NCI-H128 (cell line): ENCODE data around the gene ICE1.
"Not testable (repeated sequence)": the region's sequence is repeated elsewhere in the genome, so short reads cannot be mapped to it uniquely, and the experiment has no call there.

Experiments used
- DNase-seq: peaks from one replicate; lab custom pipeline; 2025; ENCODE audit not compliant: unreplicated experiment; lab: John Stamatoyannopoulos, UW

Gene ICE1

DNA sequence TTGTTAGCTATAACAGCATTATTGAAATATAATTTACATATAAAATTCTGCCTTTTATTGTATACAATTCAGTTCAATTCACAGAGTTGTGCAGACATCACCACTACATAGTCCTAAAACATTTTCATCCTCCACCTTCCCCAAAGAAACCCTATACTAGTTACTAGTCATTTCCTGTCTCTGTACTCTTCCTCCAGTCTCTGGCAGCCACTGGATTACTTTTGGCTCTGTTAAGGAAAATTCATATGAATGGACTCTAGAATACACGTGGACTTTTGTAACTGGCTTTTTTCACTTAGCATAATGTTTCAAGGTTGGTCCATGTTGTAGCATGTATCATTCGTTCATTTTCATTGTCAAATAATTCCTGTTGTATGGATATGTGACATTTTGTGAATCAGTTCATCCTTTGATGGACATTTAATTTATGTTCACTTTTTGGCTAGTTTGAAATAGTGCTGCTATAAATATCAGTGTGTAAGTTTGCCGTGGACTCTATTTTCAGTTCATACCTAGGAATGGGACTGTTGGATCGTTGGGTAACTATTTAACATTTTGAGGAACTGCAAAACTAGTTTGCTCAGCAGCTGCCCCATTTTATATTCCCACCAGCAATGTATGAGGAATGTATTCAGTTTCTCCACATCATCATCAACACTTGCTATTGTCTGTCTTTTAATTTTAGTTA, 9.7 kb downstream of the ICE1 start:
- no peak for DNase-seq

DNA sequence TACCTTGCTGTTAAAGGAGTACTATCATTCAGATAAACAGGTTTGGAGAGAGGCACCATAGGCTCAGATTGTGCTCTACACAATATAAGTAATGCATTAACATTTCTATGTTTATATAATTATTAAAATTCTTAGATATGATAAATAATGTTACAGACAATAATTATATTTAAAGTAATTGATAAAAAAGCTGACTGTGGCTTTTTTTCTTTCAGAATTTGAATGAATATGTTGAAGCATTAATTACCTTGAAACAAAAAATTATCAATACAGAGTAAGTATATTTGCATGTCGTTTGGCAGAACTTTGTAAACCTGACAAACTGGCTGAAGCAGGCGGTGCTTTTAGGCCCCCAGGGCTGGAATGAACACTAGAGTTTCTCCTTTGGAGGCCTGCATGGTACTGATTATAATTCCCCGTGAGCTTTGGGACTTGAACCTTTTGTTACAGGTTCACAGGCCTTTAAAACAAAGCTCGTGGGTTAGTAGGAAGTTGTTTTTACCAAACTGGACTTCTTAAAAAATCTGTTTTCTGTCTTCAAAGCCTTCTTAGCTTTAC, 13.8 kb downstream of the ICE1 start:
- DNase-seq, result no peak

DNA sequence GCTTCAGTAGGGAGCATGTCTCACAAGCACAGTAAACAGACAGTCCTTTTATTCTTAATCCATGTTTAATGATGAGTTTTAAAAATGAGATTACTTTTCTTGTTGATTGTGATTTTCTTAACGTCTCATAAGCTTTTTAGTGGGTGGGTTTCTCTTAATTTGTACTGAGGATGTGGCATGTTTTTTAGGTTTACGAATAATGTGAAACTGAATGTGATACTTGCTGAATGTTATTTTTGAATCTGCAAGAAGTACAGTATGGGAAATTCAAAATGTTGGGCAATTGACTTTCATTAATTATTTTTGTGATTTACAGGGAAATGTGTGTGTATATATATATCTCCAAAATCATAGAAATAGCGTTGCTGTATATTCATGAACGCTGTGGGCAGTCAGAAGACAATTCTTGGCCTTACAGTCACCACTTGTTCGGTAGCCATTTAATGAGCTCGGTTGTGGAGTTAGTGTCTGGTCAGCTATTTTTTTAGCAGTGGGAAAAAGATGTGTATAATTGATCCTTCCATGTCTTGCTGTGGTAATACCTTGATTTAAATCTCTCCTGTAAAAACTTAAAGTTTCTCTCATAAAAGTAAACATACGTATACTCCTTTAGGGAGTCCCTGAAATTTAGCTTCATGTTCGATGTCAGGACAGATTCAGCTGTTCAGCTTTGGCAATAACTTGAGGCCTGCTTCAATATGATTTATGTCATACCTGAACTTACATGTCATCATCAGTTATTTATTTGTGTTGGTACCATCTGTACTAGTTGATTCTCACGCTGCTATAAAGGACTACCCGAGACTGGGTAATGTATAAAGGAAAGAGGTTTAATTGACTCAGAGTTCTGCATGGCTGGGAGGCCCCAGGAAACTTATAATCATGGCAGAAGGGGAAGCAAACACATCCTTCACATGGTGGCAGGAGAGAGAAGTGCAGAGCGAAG, 15.0 kb downstream of the ICE1 start:
- no peak for DNase-seq

DNA sequence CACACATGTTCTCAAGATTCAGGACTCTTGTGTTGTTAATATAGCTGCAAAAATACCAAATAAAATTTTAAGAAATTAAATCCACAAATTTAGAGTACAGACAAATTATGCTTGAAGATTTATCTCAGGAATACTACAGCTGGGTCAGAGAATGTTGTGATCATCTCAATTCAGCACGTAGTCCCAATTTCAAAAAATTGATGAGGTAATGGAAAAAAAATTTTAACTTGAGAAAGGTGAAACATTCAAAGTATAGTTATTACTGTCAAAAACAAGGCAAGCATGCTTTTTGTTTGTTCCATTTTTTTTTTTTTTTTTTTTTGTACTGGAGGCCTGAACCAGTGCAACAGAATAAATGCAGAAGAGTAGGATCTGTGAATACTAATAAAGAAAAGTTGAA, 29.4 kb downstream of the ICE1 start:
- DNase-seq, result no peak

DNA sequence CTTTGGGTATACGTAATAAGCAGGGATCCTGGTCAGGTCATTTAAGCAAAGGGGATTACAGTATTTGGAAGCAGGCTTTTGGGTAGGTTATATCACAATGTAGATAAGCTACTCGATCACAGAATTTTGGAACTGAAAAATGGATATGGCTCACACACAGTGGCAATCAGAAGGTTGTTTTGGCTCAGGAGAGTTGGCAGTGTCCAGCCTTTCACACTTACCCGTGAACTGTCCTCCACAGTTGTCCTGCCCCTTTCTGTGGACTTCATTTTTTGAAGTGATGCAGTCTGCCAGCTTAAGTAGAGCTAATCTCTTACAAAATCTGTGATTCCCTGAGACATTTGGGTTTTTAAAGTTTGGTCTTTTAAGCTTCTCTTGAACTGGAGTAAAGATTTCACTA, 30.7 kb downstream of the ICE1 start:
- no peak for DNase-seq

DNA sequence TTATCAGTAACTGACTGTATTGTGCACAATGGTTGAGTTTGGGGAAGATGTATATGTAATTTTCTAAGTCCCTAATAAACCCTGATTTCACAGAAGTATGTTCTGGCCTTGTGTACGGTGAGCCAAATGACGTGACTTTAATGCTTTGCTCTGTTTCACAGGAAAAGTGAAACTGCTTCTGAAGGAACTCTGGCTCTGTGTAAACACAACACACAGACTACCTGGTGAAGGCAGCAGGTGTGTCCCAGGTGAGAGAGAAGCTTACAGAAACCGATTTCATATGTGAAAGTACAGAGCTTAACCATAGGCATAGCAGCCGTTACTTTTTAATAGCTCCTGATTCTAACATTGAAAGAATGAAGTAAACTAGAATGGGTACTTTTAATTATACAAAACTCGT, 31.9 kb downstream of the ICE1 start:
- no peak for DNase-seq

DNA sequence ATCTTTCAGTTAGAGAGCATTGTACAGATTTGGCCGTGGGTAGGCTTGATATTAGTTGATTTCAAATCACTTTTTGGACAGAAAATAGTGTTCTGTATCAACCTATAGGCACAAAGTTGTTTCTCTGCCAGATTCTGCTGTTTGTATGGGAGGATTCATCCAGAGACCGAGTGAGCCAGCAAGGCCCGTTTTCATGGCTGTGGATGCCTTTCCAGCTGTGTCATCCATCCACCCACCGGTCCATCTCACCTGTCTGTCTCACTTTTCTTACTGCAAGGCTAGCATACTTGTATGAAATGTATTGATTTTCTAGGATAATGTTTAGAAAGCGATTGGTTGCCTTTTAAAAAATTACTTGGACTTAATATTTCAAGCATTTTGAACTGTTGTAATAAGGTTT, 34.4 kb downstream of the ICE1 start:
- DNase-seq, result no peak

DNA sequence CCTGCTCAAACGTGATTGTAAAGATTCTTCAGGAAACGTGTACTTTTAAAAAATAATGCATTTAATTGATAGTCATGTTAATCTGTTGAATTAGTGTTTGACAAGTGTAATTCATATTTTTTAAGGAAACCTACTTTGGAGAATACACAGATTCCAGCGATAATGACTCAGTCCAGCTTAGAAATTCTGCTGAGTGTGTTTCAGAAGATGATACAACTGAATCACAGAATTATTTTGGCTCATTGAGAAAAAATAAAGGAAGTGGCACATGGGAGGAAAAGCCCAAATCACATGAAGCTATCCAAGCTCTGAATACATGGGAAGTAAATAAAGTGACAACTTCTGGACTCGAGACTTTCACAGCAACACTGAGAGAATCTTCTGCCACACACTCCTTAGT, 37.8 kb downstream of the ICE1 start:
- DNase-seq, result no peak

DNA sequence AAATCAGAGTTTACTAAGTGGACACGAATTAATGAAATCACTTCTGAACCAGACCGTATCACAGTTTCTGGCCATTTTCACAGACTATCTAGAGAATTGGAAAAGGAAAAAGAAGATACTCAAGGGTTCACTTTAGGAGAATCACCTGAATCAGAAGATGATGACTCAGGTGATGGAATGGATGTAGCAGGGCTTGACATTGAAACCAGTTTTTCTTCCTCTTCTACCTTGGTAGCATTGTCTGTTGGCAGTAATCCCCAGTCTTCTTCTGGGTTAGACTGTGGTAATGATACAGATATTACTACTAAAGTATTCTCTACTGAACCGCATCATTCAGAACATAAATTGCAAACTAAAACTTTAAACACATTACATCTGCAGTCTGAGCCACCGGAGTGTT, 38.5 kb downstream of the ICE1 start:
- no peak for DNase-seq

DNA sequence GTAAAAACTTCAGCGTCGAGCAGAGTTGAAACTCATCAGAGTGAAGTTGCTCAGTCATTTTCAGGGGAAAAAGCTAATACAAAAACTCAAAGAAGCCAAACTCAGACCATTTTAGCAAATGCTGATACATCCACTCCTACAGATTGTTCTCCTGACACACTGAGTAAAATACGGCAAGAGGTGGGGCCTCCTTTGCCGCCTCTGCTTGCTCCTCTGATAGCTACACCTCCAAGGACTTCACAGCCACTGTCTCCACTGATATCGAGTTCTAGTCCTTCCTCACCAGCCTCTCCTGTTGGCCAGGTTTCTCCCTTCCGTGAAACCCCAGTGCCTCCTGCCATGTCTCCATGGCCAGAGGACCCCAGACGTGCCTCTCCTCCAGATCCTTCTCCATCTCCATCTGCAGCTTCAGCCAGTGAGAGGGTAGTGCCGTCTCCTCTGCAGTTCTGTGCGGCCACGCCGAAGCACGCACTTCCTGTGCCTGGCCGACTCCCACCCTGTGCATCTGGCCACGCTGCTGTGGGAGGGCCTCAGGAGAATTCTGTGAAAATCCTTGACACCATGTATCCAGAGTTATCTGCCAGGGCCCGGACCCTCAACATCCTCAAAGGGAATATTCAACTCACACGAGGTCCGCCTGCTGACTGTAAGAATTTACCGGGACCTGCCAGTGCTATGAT, 41.7 kb downstream of the ICE1 start:
- no peak for DNase-seq

DNA sequence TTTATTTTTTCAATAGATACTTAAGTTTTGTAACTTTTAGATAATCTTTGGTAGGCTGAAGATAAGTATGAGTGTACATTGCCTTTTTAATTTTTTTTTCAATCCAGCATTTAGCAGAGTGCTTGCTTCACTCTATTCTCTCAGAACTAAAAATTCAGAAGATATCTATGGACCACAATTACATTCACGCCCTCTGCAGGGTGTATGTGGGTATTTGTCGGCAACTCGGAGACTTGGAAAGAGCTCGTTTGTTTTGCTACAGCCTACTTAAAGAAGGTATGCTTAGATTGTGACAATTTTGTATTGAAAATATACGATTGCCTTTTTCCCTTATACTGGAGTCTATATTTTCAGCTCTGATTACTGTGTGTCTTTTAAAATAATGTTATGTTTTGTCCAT, 43.8 kb downstream of the ICE1 start:
- no peak for DNase-seq

DNA sequence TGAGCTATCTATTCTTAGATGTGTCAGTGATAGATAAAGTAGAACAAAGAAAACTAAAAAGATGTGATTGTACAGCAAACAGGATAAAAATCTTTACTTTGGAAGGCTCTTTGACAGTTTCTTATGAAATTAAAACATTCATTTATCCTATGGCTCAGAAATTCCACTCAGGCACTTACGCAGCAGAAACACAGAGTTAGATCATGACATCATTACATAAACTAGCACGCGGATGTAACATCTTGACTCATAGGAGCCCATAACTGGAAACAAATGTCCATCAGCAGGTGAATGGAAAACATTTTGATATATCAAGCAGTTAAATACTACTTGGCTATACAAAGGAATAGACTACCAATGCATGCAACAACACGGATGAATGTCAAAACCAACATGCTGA, 45.3 kb downstream of the ICE1 start:
- no peak for DNase-seq

DNA sequence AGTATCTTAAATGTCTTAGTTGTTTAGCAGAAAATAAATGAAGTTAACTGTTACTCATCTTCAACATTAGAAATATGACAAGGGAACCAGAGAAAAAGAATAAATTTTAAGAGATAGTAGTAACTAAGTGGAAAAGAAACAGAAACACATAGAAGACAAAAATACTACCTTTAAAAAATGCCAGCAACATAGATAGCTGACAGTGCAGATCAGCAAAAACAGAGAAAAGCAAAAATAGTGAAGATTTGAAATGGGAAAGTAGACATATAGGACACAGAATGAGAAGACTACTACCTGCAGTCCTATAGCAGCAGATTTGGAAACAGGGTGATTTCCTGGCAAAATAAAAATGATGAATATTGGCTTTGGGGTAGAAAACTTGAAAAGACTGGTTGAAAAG, 48.5 kb downstream of the ICE1 start:
- DNase-seq, result no peak

DNA sequence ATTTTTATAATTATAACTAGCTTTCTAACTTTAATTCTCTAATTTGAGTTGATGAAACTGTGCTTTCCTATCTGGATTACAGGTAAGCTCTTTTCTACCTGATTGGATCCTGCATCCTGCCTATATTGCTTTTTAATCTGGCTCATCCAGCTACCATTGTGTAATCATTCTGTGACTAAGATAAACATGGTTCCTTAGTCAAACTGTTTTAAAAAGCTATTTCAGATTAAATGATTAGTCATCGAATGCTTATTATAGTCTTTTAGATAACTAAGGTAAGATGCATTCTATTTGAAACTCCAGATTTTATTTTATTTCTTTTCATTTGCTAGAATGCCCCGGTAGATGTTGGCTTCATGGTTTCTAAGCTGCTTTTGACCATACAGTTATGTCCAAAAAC, 50.7 kb downstream of the ICE1 start:
- DNase-seq, result no peak

DNA sequence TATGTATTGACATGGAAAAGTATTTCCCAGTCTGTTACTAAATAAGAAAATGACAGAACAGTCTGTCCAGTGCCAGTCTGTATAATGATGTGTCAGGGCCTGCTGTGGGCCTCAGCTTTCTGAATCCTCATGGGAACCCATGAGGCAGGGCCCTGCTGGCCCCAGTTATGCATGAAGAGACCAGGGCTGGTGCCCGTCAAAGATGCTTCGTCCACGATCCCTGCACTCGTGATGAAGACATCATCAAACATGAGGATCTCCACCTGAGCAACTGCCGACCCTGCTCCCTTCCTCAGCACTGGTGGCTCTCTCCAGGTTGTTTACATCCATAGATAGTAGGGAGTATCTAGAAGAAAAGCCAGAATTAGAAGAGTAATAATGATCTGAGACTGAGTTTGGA, 52.5 kb downstream of the ICE1 start:
- no peak for DNase-seq

DNA sequence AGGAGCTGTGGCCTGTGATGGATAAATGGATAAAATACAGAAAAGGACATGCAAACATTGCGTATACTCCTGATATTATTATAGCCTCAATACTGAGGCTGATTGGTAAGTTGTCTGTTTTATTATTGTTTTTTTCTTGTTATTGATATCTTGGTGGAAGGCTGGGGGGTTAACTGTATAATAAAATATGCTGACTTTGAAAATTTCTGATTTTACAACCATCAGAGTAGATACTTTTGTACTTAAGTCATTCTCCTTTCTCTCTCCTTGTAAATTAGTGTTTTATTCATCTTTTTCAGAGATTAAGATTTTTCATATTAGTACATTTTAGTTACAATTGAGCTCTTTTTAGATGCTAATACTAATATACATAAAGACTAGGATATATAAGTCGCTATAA, 53.5 kb downstream of the ICE1 start:
- DNase-seq, result no peak

DNA sequence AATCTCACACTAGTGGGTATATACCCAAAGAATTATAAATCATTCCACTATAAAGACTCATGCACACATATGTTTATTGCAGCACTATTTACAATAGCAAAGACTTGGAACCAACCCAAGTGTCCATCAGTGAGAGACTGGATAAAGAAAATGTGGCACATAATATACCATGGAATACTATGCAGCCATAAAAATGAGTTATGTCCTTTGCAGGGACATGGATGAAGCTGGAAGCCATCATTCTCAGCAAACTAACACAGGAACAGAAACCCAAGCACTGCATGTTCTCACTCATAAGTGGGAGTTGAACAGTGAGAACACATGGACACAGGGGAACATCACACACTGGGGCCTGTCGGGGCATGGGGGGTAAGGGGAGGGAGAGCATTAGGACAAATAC, 57.1 kb downstream of the ICE1 start:
- not testable (repeated sequence) for DNase-seq

DNA sequence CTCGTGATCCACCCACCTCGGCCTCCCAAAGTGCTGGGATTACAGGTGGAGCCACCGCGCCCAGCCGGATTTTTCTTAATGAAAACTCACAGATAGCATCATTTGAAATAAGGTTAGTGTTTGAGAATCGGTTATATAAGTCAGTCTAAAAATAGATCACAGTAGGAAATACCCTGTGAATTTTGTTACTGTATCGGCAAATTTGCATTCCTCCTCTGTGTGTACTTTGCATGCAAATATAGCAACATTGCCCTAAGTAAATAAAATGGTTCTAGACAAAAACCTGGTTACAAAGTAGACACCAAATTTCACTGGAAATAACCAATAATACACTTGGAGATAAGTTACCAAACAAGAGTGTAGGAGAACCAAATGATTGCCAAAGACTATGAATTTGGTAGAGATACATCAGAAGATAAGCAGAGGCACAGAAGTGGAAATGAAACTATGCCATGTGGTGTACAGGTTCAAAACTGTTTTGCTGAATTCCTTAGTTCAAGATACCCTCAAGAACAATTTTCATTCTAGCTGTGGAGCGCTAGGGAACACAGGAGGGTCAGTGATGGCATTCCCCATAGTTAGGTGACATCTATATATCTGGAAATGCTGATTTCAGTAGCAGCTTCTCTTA, 58.1 kb downstream of the ICE1 start:
- no peak for DNase-seq

DNA sequence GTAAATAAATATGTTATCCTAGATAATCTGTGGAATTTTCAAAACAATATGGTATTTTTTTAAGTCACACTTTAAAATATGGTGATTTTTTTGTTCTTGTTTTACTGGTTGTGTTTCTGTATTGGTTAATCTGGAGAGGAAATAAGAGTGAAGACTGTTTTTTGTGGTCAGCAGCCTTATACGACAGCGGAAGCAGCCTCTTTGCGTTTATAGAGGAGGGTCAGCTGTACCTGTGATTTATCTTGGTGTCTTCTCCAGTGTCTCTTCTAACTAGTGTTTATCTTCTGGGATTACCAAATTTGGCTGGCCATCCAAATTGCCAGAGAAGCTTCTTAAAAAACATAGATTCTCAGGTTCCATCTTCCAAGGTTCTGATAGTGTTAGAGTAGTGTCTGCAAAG, 58.7 kb downstream of the ICE1 start:
- DNase-seq, result no peak

DNA sequence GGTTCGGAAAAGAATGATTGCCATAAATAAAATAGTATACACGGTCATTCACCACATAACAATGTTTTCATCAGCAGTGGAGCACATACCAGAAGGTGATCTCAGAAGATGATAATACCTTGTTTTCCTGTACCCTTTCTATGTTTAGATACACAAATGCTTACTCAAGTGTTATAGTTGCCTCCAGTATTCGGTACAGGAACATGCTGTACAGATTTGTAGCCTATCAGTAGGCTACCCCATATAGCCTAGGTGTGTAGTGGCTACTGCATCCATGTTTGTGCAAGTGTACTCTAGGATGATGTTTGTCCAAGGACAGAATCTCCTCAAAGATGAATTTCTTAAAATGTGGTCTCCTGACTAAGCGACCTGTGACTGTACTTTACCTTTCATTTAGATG, 59.2 kb downstream of the ICE1 start:
- no peak for DNase-seq

DNA sequence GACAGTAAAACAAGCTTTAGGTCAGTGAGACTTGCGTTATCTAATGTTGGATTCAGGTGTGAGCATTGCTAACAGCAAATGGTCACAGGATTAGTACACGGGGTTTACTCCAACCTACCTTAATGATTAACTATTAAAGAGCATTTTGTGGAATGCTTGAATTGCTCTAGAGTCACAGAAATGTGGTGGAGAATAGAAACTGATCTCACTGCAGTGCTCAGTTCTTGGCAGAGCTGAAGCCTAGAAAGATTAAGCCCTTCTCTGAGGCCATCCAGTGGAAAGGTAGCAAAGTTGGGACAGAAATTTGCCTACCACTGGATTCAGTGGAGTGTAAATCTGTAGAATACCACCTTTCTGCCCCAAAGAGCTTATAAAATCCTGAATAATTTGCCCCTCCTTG, 60.9 kb downstream of the ICE1 start:
- DNase-seq, result no peak
